K562 (cell line): ENCODE measurements around the gene CPTP. TPM values are rescaled to one million over a fixed set of nuclear protein-coding genes. Genes with fewer than 3 reads are reported as not detected.
A peak's percentile ranks its signal among the peaks of the same experiment; 100 is the strongest.

Source experiments
- CREB1 ChIP-seq, 2 experiments: sonication (generic) in 1 of 2; formaldehyde crosslinking in 1 of 2; IDR thresholded peaks; 2 replicates each; pipeline versions ENCODE4 v1.6.1 to v1.8.0; 2012 to 2022; ENCODE audit warnings: inconsistent platforms in 1 of 2, mild to moderate bottlenecking in 1 of 2, missing genetic modification reagents in 1 of 2, moderate library complexity in 1 of 2
- CXXC5 ChIP-seq: fragments of 250-450 bp; sonication (Bioruptor Pico); IDR thresholded peaks from 2 replicates; pipeline ENCODE4 v1.8.0; 2022; ENCODE audit warnings: inconsistent platforms, mild to moderate bottlenecking, moderate library complexity
- DPF2 ChIP-seq: fragments of 450-650 bp; IDR thresholded peaks from 2 replicates; pipeline ENCODE4 v1.6.1; 2016
- ETV1 ChIP-seq: fragments of 450-650 bp; conservative IDR thresholded peaks from 2 replicates; pipeline ENCODE4 v1.6.1; 2016; ENCODE audit warnings: missing genetic modification characterization, control low read depth, low read depth, missing compliant biosample characterization
- FOXJ2 ChIP-seq: fragments of 200-800 bp; sonication (Bioruptor generic); IDR thresholded peaks from 2 replicates; pipeline ENCODE4 v1.6.1; 2016; ENCODE audit warnings: missing genetic modification characterization, missing compliant biosample characterization
- GATAD2B ChIP-seq: fragments of 450-650 bp; IDR thresholded peaks from 2 replicates; pipeline ENCODE4 v1.6.1; 2017; ENCODE audit warnings: mild to moderate bottlenecking, borderline replicate concordance
- L3MBTL2 ChIP-seq: fragments of 450-650 bp; IDR thresholded peaks from 2 replicates; pipeline ENCODE4 v1.6.1; 2016; ENCODE audit warnings: mild to moderate bottlenecking, moderate library complexity
- PRDM10 ChIP-seq: fragments of 450-650 bp; IDR thresholded peaks from 2 replicates; pipeline ENCODE4 v1.6.1; 2018; ENCODE audit not compliant: partially characterized antibody
- PRMT5 ChIP-seq: sonication (generic); formaldehyde crosslinking; IDR thresholded peaks from 2 replicates; pipeline ENCODE4 v1.5.0; 2020; ENCODE audit warnings: missing genetic modification reagents
- RBBP5 ChIP-seq: fragments of 200-600 bp; sonication (generic); IDR thresholded peaks from 2 replicates; pipeline ENCODE4 v1.6.1; 2012; ENCODE audit warnings: borderline replicate concordance, mild to moderate bottlenecking, low read length, control low read depth, inconsistent platforms; ENCODE audit not compliant: insufficient read depth, poor library complexity, severe bottlenecking
- RBM15 ChIP-seq: fragments of 200-400 bp; formaldehyde crosslinking; IDR thresholded peaks from 2 replicates; pipeline ENCODE4 v1.6.1; 2018; ENCODE audit warnings: mild to moderate bottlenecking, low read length, moderate library complexity; ENCODE audit not compliant: insufficient read depth
- SMAD4 ChIP-seq: fragments of 250-450 bp; sonication (Bioruptor Pico); conservative IDR thresholded peaks from 2 replicates; pipeline ENCODE4 v1.8.0; 2021; ENCODE audit warnings: inconsistent platforms, mild to moderate bottlenecking, moderate library complexity
- SMARCE1 ChIP-seq: fragments of 450-650 bp; IDR thresholded peaks from 2 replicates; pipeline ENCODE4 v1.7.1; 2016; ENCODE audit warnings: mild to moderate bottlenecking
- TEAD4 ChIP-seq, 2 experiments: sonication (generic) in 1 of 2; formaldehyde crosslinking in 1 of 2; IDR thresholded peaks; 2 replicates each; pipeline versions ENCODE4 v1.6.1 to v1.8.0; 2012 to 2022; ENCODE audit warnings: borderline replicate concordance in 1 of 2, inconsistent platforms in 1 of 2, low read length in 1 of 2, mild to moderate bottlenecking in 1 of 2, missing genetic modification reagents in 1 of 2
- U2AF2 ChIP-seq: fragments of 200-400 bp; formaldehyde crosslinking; optimal IDR thresholded peaks from 2 replicates; pipeline ENCODE3; 2017; ENCODE audit warnings: low read depth, mild to moderate bottlenecking, low read length
- ZNF445 ChIP-seq: fragments of 250-450 bp; sonication (Bioruptor Pico); IDR thresholded peaks from 2 replicates; pipeline ENCODE4 v1.4.0; 2020; ENCODE audit warnings: low read depth, mild to moderate bottlenecking, moderate library complexity
- ZNF740 ChIP-seq, 3 experiments: fragments of 200-800 bp in 1 of 3; sonication (Bioruptor generic) in 1 of 3; sonication (generic) in 1 of 3; formaldehyde crosslinking in 1 of 3; IDR thresholded peaks; 2 replicates each; pipeline versions ENCODE4 v1.6.1 to v1.8.0; 2016 to 2022; ENCODE audit warnings: mild to moderate bottlenecking in 2 of 3, missing compliant biosample characterization in 2 of 3, missing genetic modification characterization in 2 of 3, missing genetic modification reagents in 1 of 3
- ZNF76 ChIP-seq: fragments of 250-450 bp; sonication (Bioruptor Pico); IDR thresholded peaks from 2 replicates; pipeline ENCODE4 v1.4.0; 2020; ENCODE audit warnings: mild to moderate bottlenecking, moderate library complexity, borderline replicate concordance
- ZNF79 ChIP-seq: fragments of 250-450 bp; sonication (Bioruptor Pico); IDR thresholded peaks from 2 replicates; pipeline ENCODE4 v1.4.0; 2020; ENCODE audit warnings: low read depth, mild to moderate bottlenecking, moderate library complexity
- polyA plus RNA-seq, 8 experiments: library from polyadenylated mRNA; depleted of rRNA in 4 of 8; stranded (reverse) in 5 of 8; unstranded in 3 of 8; fragments of >200 nt; fragmentation: Nextera tagmentation in 2 of 8; fragmentation: Illumina TruSeq in 1 of 8; extraction: Ambion mirVana in 2 of 8; extraction: Trizol in 1 of 8; gene quantifications; 2 replicates each; pipeline versions ENCODE4 v1.2.1 to v1.2.3, GENCODE V29; 2011 to 2014; ENCODE audit warnings: inconsistent platforms in 1 of 8, missing spikeins in 1 of 8
- total RNA-seq, 7 experiments: library from RNA; depleted of rRNA in 6 of 7; stranded (reverse); fragments of >200 nt in 6 of 7; fragmentation: Illumina TruSeq in 2 of 7; extraction: Trizol in 2 of 7; gene quantifications; 2 replicates each; pipeline versions ENCODE4 v1.2.1 to v1.2.3, GENCODE V29; 2011 to 2021; ENCODE audit warnings: low replicate concordance in 1 of 7
- TF ChIP-seq, protein P1 (sequence below): sonication (generic); formaldehyde crosslinking; IDR thresholded peaks from 2 replicates; pipeline ENCODE4 v1.8.1; 2022; ENCODE audit warnings: missing genetic modification reagents

Gene CPTP
- total and polyA plus RNA-seq, 9 of the 15 experiments (the other 6 are each of a cell fraction or from before 2014, with no cell fraction given) = 0.11 to 25.8 (median 3.5) TPM

DNA sequence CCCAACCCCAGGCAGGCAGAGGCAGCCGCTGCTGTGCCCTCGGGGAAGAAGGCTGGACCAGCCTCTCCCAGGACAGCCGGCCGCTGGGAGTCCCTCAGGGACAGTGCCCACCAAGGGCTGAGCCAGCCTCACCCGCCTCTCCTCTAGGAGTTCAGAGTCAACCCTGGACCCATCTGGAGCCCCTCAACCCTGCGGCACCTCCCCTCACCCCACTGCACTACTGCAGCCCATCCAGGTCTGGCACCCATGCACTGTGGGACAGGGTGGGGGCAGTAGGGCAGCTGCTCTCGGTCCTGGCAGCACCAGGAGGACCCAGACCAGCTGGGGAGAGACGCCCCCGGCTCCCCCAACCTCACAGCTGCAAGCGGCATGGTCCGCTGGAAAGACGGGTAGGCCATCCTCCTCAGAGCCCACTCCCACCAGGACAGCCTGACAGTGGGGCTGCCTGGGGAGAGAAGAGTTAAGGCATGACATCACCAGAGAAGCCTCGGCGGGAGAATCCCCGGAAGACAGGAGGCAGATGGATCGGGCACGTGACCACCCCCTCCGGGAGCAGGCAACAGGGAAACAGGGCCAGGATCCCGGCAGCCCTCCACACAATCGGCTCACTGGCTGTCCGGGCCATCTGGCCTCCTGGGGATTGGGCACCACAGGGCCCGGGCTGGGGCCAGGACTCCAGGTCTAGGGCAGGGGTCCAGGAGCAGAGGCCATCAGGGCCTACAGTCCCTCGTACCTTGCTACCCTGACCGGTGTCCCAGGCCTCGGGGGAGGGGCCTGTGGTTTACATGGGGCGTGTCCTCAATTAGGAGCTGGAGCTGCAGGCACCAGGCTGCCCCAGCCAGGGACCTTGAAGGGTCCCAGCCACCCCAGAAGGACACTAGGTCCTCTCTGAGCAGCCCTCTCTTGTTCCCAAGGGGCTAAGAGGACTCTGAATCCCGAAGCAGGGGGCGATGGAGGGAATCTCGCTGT is 20.0 kb upstream of the CPTP start (continued):
- TF ChIP-seq SMAD4 (CRISPR knock-in tag) (peak; percentile 64; the same call in 1 of the 2 replicates), TEAD4 (IDR thresholded peaks at IDR 0.05; ENCODE audit: low read length) (no peak), TEAD4 (CRISPR knock-in tag; IDR thresholded peaks at IDR 0.05; ENCODE audit: borderline replicate concordance) (no peak), GATAD2B (no peak), L3MBTL2 (peak; percentile 98), ETV1 (tag) (peak; percentile 76), ZNF79 (CRISPR knock-in tag) (no peak), FOXJ2 (tag) (0 out of 2 replicates have a peak, but pooled peaks have one; percentile 12), U2AF2 (no peak), ZNF76 (CRISPR knock-in tag) (no peak), CXXC5 (CRISPR knock-in tag) (peak; percentile 61), PRDM10 (no peak), SMARCE1 (no peak), ZNF740 (CRISPR knock-in tag; IDR thresholded peaks at IDR 0.05) (no peak), ZNF740 (tag; IDR thresholded peaks at IDR 0.05) (no peak), DPF2 (no peak), PRMT5 (CRISPR knock-in tag) (no peak), ZNF445 (CRISPR knock-in tag) (no peak), CREB1 (IDR thresholded peaks at IDR 0.05) (no peak), CREB1 (CRISPR knock-in tag; IDR thresholded peaks at IDR 0.05) (0 out of 2 replicates have a peak, but pooled peaks have one; percentile 44), RBBP5 (no peak), RBM15 (no peak)
- TF ChIP-seq, protein P1, sequence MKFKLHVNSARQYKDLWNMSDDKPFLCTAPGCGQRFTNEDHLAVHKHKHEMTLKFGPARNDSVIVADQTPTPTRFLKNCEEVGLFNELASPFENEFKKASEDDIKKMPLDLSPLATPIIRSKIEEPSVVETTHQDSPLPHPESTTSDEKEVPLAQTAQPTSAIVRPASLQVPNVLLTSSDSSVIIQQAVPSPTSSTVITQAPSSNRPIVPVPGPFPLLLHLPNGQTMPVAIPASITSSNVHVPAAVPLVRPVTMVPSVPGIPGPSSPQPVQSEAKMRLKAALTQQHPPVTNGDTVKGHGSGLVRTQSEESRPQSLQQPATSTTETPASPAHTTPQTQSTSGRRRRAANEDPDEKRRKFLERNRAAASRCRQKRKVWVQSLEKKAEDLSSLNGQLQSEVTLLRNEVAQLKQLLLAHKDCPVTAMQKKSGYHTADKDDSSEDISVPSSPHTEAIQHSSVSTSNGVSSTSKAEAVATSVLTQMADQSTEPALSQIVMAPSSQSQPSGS (CRISPR knock-in tag) = peak; percentile 79; the same call in 1 of the 2 replicates
